SK-N-SH treated with all-trans-retinoic acid at 6 μM for 48 hours (cell line): Measurements from ENCODE around the gene MGLL.

Source experiments
- ATAC-seq: fragments of 200-7000 bp; cut with Tn5 transposase; 3 replicates; pipeline ENCODE4 v1.9.1; 2020; ENCODE audit warnings: mild to moderate bottlenecking, moderate library complexity
- ARNTL ChIP-seq: fragments of 450-650 bp; formaldehyde crosslinking; IDR thresholded peaks from 2 replicates; pipeline ENCODE4 v1.5.0; 2020; ENCODE audit warnings: low read depth, mild to moderate bottlenecking, moderate library complexity, borderline replicate concordance
- BACH2 ChIP-seq: fragments of 250-450 bp; sonication (Bioruptor Pico); IDR thresholded peaks from 2 replicates; pipeline ENCODE4 v1.9.0; 2021; ENCODE audit warnings: mild to moderate bottlenecking, borderline replicate concordance
- CSDC2 ChIP-seq: fragments of 250-450 bp; sonication (Bioruptor Pico); IDR thresholded peaks from 2 replicates; pipeline ENCODE4 v1.5.0; 2020; ENCODE audit warnings: mild to moderate bottlenecking, moderate library complexity
- GLIS3 ChIP-seq: fragments of 250-450 bp; sonication (Bioruptor Pico); IDR thresholded peaks from 2 replicates; pipeline ENCODE4 v1.5.0; 2020; ENCODE audit warnings: mild to moderate bottlenecking, moderate library complexity
- OSR1 ChIP-seq: fragments of 250-450 bp; sonication (Bioruptor Pico); IDR thresholded peaks from 2 replicates; pipeline ENCODE4 v1.8.0; 2022; ENCODE audit warnings: moderate library complexity, mild to moderate bottlenecking, inconsistent platforms
- PPARA ChIP-seq: fragments of 250-450 bp; sonication (Bioruptor Pico); IDR thresholded peaks from 2 replicates; pipeline ENCODE4 v1.5.0; 2020; ENCODE audit warnings: mild to moderate bottlenecking, borderline replicate concordance
- SNAI2 ChIP-seq: fragments of 250-450 bp; sonication (Bioruptor Pico); IDR thresholded peaks from 2 replicates; pipeline ENCODE4 v1.5.0; 2020; ENCODE audit warnings: mild to moderate bottlenecking, moderate library complexity
- TOX ChIP-seq: fragments of 250-450 bp; sonication (Bioruptor Pico); IDR thresholded peaks from 2 replicates; pipeline ENCODE4 v1.8.0; 2021; ENCODE audit warnings: mild to moderate bottlenecking, moderate library complexity, borderline replicate concordance
- ZC3H10 ChIP-seq: fragments of 250-450 bp; sonication (Bioruptor Pico); IDR thresholded peaks from 2 replicates; pipeline ENCODE4 v1.5.1; 2021; ENCODE audit warnings: mild to moderate bottlenecking, moderate library complexity
- ZFP3 ChIP-seq: fragments of 250-450 bp; sonication (Bioruptor Pico); IDR thresholded peaks from 2 replicates; pipeline ENCODE4 v1.5.0; 2020; ENCODE audit warnings: mild to moderate bottlenecking, moderate library complexity
- ZFP30 ChIP-seq: fragments of 450-650 bp; formaldehyde crosslinking; IDR thresholded peaks from 2 replicates; pipeline ENCODE4 v1.5.0; 2022; ENCODE audit warnings: mild to moderate bottlenecking, moderate library complexity
- ZNF565 ChIP-seq: fragments of 450-650 bp; formaldehyde crosslinking; conservative IDR thresholded peaks from 2 replicates; pipeline ENCODE4 v1.5.0; 2020; ENCODE audit warnings: low read depth, mild to moderate bottlenecking, moderate library complexity
- ZNF70 ChIP-seq: fragments of 450-650 bp; formaldehyde crosslinking; IDR thresholded peaks from 2 replicates; pipeline ENCODE4 v1.5.0; 2020; ENCODE audit warnings: mild to moderate bottlenecking, moderate library complexity
- ZNF8 ChIP-seq: fragments of 450-650 bp; formaldehyde crosslinking; IDR thresholded peaks from 2 replicates; pipeline ENCODE4 v1.5.0; 2020; ENCODE audit warnings: mild to moderate bottlenecking, moderate library complexity
- TF ChIP-seq, protein P1 (sequence below): fragments of 250-450 bp; sonication (Bioruptor Pico); IDR thresholded peaks from 2 replicates; pipeline ENCODE4 v1.8.0; 2020; ENCODE audit warnings: mild to moderate bottlenecking, moderate library complexity, borderline replicate concordance
- TF ChIP-seq, protein P2 (sequence below): fragments of 250-450 bp; sonication (Bioruptor Pico); IDR thresholded peaks from 2 replicates; pipeline ENCODE4 v1.8.0; 2021; ENCODE audit warnings: low read depth, mild to moderate bottlenecking, moderate library complexity, borderline replicate concordance
- TF ChIP-seq, protein P3 (sequence below): fragments of 250-450 bp; sonication (Bioruptor Pico); IDR thresholded peaks from 2 replicates; pipeline ENCODE4 v1.5.1; 2020; ENCODE audit warnings: low read depth, mild to moderate bottlenecking, moderate library complexity
- TF ChIP-seq, protein P4 (sequence below): fragments of 250-450 bp; sonication (Bioruptor Pico); IDR thresholded peaks from 2 replicates; pipeline ENCODE4 v1.5.0; 2020; ENCODE audit warnings: mild to moderate bottlenecking, moderate library complexity
- TF ChIP-seq, protein P5 (sequence below): fragments of 250-450 bp; sonication (Bioruptor Pico); IDR thresholded peaks from 2 replicates; pipeline ENCODE4 v1.5.1; 2021; ENCODE audit warnings: mild to moderate bottlenecking, moderate library complexity

The MGLL gene

DNA sequence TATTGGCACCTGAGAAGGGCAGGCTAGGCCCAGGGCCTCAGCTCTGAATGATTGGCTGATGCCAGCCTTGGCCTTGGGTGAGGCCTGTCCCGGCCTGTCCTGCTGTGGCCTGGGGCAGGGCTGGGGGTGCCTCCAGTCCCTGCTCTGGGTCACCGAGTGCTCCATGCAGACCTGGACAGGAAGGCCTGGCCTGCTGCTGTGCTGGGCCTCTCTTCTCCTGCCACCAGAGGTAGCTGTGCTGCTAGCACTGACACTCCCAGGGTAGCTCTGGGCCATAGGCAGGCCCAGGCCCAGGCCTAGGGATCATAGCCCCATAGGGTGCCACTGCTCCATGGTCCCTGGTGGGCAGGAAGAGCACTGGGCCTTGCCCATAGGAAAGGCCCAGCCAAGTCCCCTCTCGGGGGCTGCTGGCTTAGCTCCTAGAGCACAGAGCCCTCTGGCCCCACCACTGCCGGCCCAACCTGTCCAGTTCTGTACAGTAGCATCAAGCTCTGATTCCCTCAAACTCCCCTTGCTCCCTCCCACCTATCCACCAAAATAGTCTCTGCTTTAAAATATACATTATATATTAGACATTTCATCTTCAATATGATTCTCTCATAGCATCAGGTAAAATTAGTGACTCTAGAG is 131.4 kb downstream of the MGLL start (continued):
- TF ChIP-seq, protein P1, sequence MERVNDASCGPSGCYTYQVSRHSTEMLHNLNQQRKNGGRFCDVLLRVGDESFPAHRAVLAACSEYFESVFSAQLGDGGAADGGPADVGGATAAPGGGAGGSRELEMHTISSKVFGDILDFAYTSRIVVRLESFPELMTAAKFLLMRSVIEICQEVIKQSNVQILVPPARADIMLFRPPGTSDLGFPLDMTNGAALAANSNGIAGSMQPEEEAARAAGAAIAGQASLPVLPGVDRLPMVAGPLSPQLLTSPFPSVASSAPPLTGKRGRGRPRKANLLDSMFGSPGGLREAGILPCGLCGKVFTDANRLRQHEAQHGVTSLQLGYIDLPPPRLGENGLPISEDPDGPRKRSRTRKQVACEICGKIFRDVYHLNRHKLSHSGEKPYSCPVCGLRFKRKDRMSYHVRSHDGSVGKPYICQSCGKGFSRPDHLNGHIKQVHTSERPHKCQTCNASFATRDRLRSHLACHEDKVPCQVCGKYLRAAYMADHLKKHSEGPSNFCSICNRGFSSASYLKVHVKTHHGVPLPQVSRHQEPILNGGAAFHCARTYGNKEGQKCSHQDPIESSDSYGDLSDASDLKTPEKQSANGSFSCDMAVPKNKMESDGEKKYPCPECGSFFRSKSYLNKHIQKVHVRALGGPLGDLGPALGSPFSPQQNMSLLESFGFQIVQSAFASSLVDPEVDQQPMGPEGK (CRISPR knock-in tag) = no peak
- no peak for TF ChIP-seq OSR1 (CRISPR knock-in tag)
- TF ChIP-seq, protein P2, sequence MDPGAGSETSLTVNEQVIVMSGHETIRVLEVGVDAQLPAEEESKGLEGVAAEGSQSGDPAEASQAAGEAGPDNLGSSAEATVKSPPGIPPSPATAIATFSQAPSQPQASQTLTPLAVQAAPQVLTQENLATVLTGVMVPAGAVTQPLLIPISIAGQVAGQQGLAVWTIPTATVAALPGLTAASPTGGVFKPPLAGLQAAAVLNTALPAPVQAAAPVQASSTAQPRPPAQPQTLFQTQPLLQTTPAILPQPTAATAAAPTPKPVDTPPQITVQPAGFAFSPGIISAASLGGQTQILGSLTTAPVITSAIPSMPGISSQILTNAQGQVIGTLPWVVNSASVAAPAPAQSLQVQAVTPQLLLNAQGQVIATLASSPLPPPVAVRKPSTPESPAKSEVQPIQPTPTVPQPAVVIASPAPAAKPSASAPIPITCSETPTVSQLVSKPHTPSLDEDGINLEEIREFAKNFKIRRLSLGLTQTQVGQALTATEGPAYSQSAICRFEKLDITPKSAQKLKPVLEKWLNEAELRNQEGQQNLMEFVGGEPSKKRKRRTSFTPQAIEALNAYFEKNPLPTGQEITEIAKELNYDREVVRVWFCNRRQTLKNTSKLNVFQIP (CRISPR knock-in tag) = no peak

DNA sequence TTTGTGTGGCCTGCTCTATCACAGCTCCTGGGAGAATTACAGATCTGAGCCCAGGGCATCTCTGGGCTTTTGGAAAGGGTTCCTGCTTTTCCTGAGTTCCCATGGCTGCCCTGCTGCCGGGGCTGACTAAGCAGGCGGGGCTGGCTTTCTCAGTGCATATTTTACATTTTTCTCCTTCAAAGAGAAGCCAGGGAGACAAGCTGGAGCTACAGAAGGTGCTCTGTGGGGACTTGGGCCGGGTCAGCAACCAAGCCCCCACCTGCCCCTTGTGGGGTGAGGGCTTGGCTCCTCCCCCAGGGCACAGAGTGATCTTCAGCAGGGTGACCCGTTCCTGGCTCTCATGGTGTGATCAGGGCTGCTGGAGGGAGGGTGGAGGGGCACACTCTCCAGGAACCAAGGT is 132.2 kb downstream of the MGLL start:
- TF ChIP-seq ZFP3 (CRISPR knock-in tag) = no peak
- TF ChIP-seq, protein P2 (CRISPR knock-in tag) = no peak
- TF ChIP-seq SNAI2 (CRISPR knock-in tag) = no peak
- no peak for TF ChIP-seq GLIS3 (CRISPR knock-in tag)
- no peak for TF ChIP-seq BACH2 (CRISPR knock-in tag)
- no peak for TF ChIP-seq ZNF8 (CRISPR knock-in tag)
- TF ChIP-seq, protein P3, sequence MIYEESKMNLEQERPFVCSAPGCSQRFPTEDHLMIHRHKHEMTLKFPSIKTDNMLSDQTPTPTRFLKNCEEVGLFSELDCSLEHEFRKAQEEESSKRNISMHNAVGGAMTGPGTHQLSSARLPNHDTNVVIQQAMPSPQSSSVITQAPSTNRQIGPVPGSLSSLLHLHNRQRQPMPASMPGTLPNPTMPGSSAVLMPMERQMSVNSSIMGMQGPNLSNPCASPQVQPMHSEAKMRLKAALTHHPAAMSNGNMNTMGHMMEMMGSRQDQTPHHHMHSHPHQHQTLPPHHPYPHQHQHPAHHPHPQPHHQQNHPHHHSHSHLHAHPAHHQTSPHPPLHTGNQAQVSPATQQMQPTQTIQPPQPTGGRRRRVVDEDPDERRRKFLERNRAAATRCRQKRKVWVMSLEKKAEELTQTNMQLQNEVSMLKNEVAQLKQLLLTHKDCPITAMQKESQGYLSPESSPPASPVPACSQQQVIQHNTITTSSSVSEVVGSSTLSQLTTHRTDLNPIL (CRISPR knock-in tag) = no peak
- TF ChIP-seq ZC3H10 (CRISPR knock-in tag) = no peak
- TF ChIP-seq ZNF70 (CRISPR knock-in tag) = no peak
- no peak for TF ChIP-seq PPARA (CRISPR knock-in tag)
- TF ChIP-seq, protein P1 (CRISPR knock-in tag) = no peak
- no peak for TF ChIP-seq ARNTL (CRISPR knock-in tag)
- TF ChIP-seq, protein P4, sequence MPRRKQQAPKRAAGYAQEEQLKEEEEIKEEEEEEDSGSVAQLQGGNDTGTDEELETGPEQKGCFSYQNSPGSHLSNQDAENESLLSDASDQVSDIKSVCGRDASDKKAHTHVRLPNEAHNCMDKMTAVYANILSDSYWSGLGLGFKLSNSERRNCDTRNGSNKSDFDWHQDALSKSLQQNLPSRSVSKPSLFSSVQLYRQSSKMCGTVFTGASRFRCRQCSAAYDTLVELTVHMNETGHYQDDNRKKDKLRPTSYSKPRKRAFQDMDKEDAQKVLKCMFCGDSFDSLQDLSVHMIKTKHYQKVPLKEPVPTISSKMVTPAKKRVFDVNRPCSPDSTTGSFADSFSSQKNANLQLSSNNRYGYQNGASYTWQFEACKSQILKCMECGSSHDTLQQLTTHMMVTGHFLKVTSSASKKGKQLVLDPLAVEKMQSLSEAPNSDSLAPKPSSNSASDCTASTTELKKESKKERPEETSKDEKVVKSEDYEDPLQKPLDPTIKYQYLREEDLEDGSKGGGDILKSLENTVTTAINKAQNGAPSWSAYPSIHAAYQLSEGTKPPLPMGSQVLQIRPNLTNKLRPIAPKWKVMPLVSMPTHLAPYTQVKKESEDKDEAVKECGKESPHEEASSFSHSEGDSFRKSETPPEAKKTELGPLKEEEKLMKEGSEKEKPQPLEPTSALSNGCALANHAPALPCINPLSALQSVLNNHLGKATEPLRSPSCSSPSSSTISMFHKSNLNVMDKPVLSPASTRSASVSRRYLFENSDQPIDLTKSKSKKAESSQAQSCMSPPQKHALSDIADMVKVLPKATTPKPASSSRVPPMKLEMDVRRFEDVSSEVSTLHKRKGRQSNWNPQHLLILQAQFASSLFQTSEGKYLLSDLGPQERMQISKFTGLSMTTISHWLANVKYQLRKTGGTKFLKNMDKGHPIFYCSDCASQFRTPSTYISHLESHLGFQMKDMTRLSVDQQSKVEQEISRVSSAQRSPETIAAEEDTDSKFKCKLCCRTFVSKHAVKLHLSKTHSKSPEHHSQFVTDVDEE = no peak
- no peak for TF ChIP-seq TOX (CRISPR knock-in tag)
- TF ChIP-seq, protein P5, sequence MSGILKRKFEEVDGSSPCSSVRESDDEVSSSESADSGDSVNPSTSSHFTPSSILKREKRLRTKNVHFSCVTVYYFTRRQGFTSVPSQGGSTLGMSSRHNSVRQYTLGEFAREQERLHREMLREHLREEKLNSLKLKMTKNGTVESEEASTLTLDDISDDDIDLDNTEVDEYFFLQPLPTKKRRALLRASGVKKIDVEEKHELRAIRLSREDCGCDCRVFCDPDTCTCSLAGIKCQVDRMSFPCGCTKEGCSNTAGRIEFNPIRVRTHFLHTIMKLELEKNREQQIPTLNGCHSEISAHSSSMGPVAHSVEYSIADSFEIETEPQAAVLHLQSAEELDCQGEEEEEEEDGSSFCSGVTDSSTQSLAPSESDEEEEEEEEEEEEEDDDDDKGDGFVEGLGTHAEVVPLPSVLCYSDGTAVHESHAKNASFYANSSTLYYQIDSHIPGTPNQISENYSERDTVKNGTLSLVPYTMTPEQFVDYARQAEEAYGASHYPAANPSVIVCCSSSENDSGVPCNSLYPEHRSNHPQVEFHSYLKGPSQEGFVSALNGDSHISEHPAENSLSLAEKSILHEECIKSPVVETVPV (CRISPR knock-in tag) = no peak
- no peak for TF ChIP-seq ZNF565
- no peak for TF ChIP-seq CSDC2 (CRISPR knock-in tag)
- no peak for TF ChIP-seq ZFP30
- peak; percentile 75 for ATAC-seq
